Loucy (cell line): ENCODE data around the gene TMEM25.
A peak's percentile ranks its signal among the peaks of the same experiment; 100 is the strongest.

Experiments
- H2AFZ ChIP-seq: fragments of 200-600 bp; sonication (generic); 2 replicates; pipeline ENCODE4 v1.6.0; 2016; ENCODE audit warnings: antibody characterized with exemption, mild to moderate bottlenecking, low read length, moderate library complexity
- H3F3A ChIP-seq: fragments of 200-600 bp; 2 replicates; pipeline ENCODE4 v1.6.0; 2016; ENCODE audit warnings: antibody characterized with exemption, low read depth, mild to moderate bottlenecking
- H3K27me3 ChIP-seq: fragments of 200-600 bp; sonication (generic); 2 replicates; pipeline ENCODE4 v1.6.1; 2014; ENCODE audit warnings: low read length, mild to moderate bottlenecking; ENCODE audit not compliant: insufficient read depth, poor library complexity, severe bottlenecking
- H3K36me3 ChIP-seq: fragments of 200-600 bp; sonication (generic); 2 replicates; pipeline ENCODE4 v1.6.1; 2016; ENCODE audit warnings: low read length; ENCODE audit not compliant: insufficient read depth
- H3K4me1 ChIP-seq: fragments of 200-600 bp; sonication (generic); 2 replicates; pipeline ENCODE4 v1.5.1; 2014; ENCODE audit warnings: low read length, mild to moderate bottlenecking; ENCODE audit not compliant: insufficient read depth, poor library complexity, severe bottlenecking
- H3K4me2 ChIP-seq: fragments of 200-600 bp; sonication (generic); 2 replicates; pipeline ENCODE4 v1.6.0; 2014; ENCODE audit warnings: antibody characterized with exemption, low read length, low read depth, mild to moderate bottlenecking; ENCODE audit not compliant: poor library complexity, severe bottlenecking
- H3K4me3 ChIP-seq: fragments of 200-600 bp; sonication (generic); 2 replicates; pipeline ENCODE4 v1.5.1; 2014; ENCODE audit warnings: low read length, mild to moderate bottlenecking, mixed read lengths; ENCODE audit not compliant: poor library complexity, severe bottlenecking
- H3K79me2 ChIP-seq: fragments of 200-600 bp; sonication (generic); 2 replicates; pipeline ENCODE4 v1.6.1; 2014; ENCODE audit warnings: low read length; ENCODE audit not compliant: insufficient read depth
- H3K9ac ChIP-seq: fragments of 200-600 bp; sonication (generic); 2 replicates; pipeline ENCODE4 v1.6.0; 2014; ENCODE audit warnings: mild to moderate bottlenecking, low read depth, low read length, moderate library complexity; ENCODE audit not compliant: poor library complexity, severe bottlenecking
- H3K9me2 ChIP-seq: fragments of 200-600 bp; sonication (generic); replicated peaks from 2 replicates; pipeline ENCODE4 v1.6.1; 2016; ENCODE audit warnings: low read depth, low read length, mixed read lengths
- H3K9me3 ChIP-seq: fragments of 200-600 bp; sonication (generic); 2 replicates; pipeline ENCODE4 v1.6.1; 2014; ENCODE audit warnings: mild to moderate bottlenecking, antibody characterized with exemption, low read length, low read depth; ENCODE audit not compliant: insufficient read depth
- H4K20me1 ChIP-seq: fragments of 200-600 bp; sonication (generic); 2 replicates; pipeline ENCODE4 v1.6.0; 2014; ENCODE audit warnings: antibody characterized with exemption, low read length, mild to moderate bottlenecking; ENCODE audit not compliant: insufficient read depth, poor library complexity, severe bottlenecking
- CTCF ChIP-seq: fragments of 200-600 bp; sonication (generic); conservative IDR thresholded peaks from 2 replicates; pipeline ENCODE4 v1.5.1; 2014; ENCODE audit warnings: mild to moderate bottlenecking, antibody characterized with exemption, low read length
- EZH2phosphoT487 ChIP-seq: fragments of 200-600 bp; IDR thresholded peaks from 2 replicates; pipeline ENCODE4 v1.6.1; 2018; ENCODE audit warnings: antibody characterized with exemption, mild to moderate bottlenecking, moderate library complexity, borderline replicate concordance

The TMEM25 gene

GRCh38 chr11:118529584-118530175 is 1.3 kb upstream of the TMEM25 start:
- Histone ChIP-seq H2AFZ (peak overlapping the region; percentile 93; the same call in 1 of the 2 replicates), H3F3A (0 out of 2 replicates have a peak, but pooled peaks cover 3% of the 10 kb centered on the region), H3K9ac (peak overlapping the region; percentile 63), H3K9me2 (no peaks in the 10 kb centered on the region), H4K20me1 (no peaks in the 10 kb centered on the region), H3K9me3 (no peaks in the 10 kb centered on the region), H3K4me1 (peaks cover 21% of the 10 kb centered on the region), H3K79me2 (peaks cover 12% of the 10 kb centered on the region; the same call in 1 of the 2 replicates), H3K27me3 (no peaks in the 10 kb centered on the region), H3K4me2 (peak overlapping the region; percentile 81), H3K4me3 (peak overlapping the region; percentile 97), H3K36me3 (peaks cover 7% of the 10 kb centered on the region; the same call in 1 of the 2 replicates)
- TF ChIP-seq CTCF (no peak), EZH2phosphoT487 (no peak)

GRCh38 chr11:118530180-118530682 is 761 bp upstream of the TMEM25 start:
- TF ChIP-seq CTCF, result no peak
- TF ChIP-seq EZH2phosphoT487, result no peak
- H3K79me2 ChIP-seq, result peaks cover 12% of the 10 kb centered on the region; the same call in 1 of the 2 replicates
- H3K4me2 ChIP-seq, result peak overlapping the region; percentile 81
- H3K9me2 ChIP-seq, result no peaks in the 10 kb centered on the region
- peaks cover 17% of the 10 kb centered on the region for H3K4me1 ChIP-seq
- no peaks in the 10 kb centered on the region for H3K27me3 ChIP-seq
- peak overlapping the region; percentile 63 for H3K9ac ChIP-seq
- no peaks in the 10 kb centered on the region for H4K20me1 ChIP-seq
- H3K4me3 ChIP-seq, result peak overlapping the region; percentile 97
- H3F3A ChIP-seq, result 0 out of 2 replicates have a peak, but pooled peaks cover 3% of the 10 kb centered on the region
- H3K9me3 ChIP-seq, result no peaks in the 10 kb centered on the region
- peak overlapping the region; percentile 93 for H2AFZ ChIP-seq
- peaks cover 2% of the 10 kb centered on the region; the same call in 1 of the 2 replicates for H3K36me3 ChIP-seq

- TF ChIP-seq CTCF (no peak), EZH2phosphoT487 (no peak)
- Histone ChIP-seq H3F3A (no peaks in the 10 kb centered on the region), H3K79me2 (peaks cover 12% of the 10 kb centered on the region; the same call in 1 of the 2 replicates), H3K36me3 (no peaks in the 10 kb centered on the region), H3K9ac (peak overlapping the region; percentile 63), H3K9me3 (no peaks in the 10 kb centered on the region), H3K27me3 (no peaks in the 10 kb centered on the region), H2AFZ (peak overlapping the region; percentile 93), H3K4me1 (peaks cover 17% of the 10 kb centered on the region), H3K4me3 (peak overlapping the region; percentile 97), H3K9me2 (no peaks in the 10 kb centered on the region), H3K4me2 (peak overlapping the region; percentile 81), H4K20me1 (no peaks in the 10 kb centered on the region)
Observed at GRCh38 chr11:118531597-118532084, 649 bp downstream of the TMEM25 start.
